Measurements from ENCODE around the gene PRDM16.
A peak's percentile ranks its signal among the peaks of the same experiment; 100 is the strongest.

The PRDM16 gene

GRCh38 chr1:3402258-3403010, 333.4 kb downstream of the PRDM16 start:
- no peak for DNase-seq
- in situ Hi-C loops (cut with HindIII; ENCODE audit: low pct_ligation_motif_present, low pct_unique_long_range_greater_than_20kb, low sequenced_read_pairs): no loop called here

- in situ Hi-C loops (cut with HindIII; ENCODE audit: low pct_ligation_motif_present, low pct_unique_long_range_greater_than_20kb, low sequenced_read_pairs): no loop called here
- no peak for DNase-seq
Observed at GRCh38 chr1:3403011-3403345, 334.0 kb downstream of the PRDM16 start.

- no peak for DNase-seq
- in situ Hi-C loops (cut with HindIII; ENCODE audit: low pct_ligation_motif_present, low pct_unique_long_range_greater_than_20kb, low sequenced_read_pairs): no loop called here
Observed at GRCh38 chr1:3403388-3404231, 334.6 kb downstream of the PRDM16 start.

GRCh38 chr1:3404301-3404700, 335.3 kb downstream of the PRDM16 start:
- in situ Hi-C loops (cut with HindIII; ENCODE audit: low pct_ligation_motif_present, low pct_unique_long_range_greater_than_20kb, low sequenced_read_pairs): no loop called here
- DNase-seq: no peak

- in situ Hi-C loops (cut with HindIII; ENCODE audit: low pct_ligation_motif_present, low pct_unique_long_range_greater_than_20kb, low sequenced_read_pairs): no loop called here
Observed at GRCh38 chr1:3404801-3405200, 335.8 kb downstream of the PRDM16 start.

GRCh38 chr1:3405491-3405890, 336.5 kb downstream of the PRDM16 start:
- DNase-seq: no peak
- in situ Hi-C loops (cut with HindIII; ENCODE audit: low pct_ligation_motif_present, low pct_unique_long_range_greater_than_20kb, low sequenced_read_pairs): no loop called here

More at GRCh38 chr1:3404801-3405200, 335.8 kb downstream of the PRDM16 start:
- DNase-seq: no peak

GRCh38 chr1:3405974-3406867, 337.2 kb downstream of the PRDM16 start:
- no peak for DNase-seq
- in situ Hi-C loops (cut with HindIII; ENCODE audit: low pct_ligation_motif_present, low pct_unique_long_range_greater_than_20kb, low sequenced_read_pairs): no loop called here

GRCh38 chr1:3407021-3407420, 338.0 kb downstream of the PRDM16 start:
- no peak for DNase-seq
- in situ Hi-C loops (cut with HindIII; ENCODE audit: low pct_ligation_motif_present, low pct_unique_long_range_greater_than_20kb, low sequenced_read_pairs): no loop called here

- no peak for DNase-seq
- in situ Hi-C loops (cut with HindIII; ENCODE audit: low pct_ligation_motif_present, low pct_unique_long_range_greater_than_20kb, low sequenced_read_pairs): no loop called here
Observed at GRCh38 chr1:3408751-3409266, 339.8 kb downstream of the PRDM16 start.

- in situ Hi-C loops (cut with HindIII; ENCODE audit: low pct_ligation_motif_present, low pct_unique_long_range_greater_than_20kb, low sequenced_read_pairs): no loop called here
- DNase-seq: no peak
Observed at GRCh38 chr1:3409366-3410141, 340.6 kb downstream of the PRDM16 start.

GRCh38 chr1:3410142-3410925, 341.3 kb downstream of the PRDM16 start:
- in situ Hi-C loops (cut with HindIII; ENCODE audit: low pct_ligation_motif_present, low pct_unique_long_range_greater_than_20kb, low sequenced_read_pairs): no loop called here

GRCh38 chr1:3411806-3412205, 342.8 kb downstream of the PRDM16 start:
- DNase-seq: no peak

More at GRCh38 chr1:3410142-3410925, 341.3 kb downstream of the PRDM16 start:
- peak; percentile 59 for DNase-seq

GRCh38 chr1:3412376-3412775, 343.4 kb downstream of the PRDM16 start:
- DNase-seq: no peak
- in situ Hi-C loops (cut with HindIII; ENCODE audit: low pct_ligation_motif_present, low pct_unique_long_range_greater_than_20kb, low sequenced_read_pairs): no loop called here

More at GRCh38 chr1:3411806-3412205, 342.8 kb downstream of the PRDM16 start:
- in situ Hi-C loops (cut with HindIII; ENCODE audit: low pct_ligation_motif_present, low pct_unique_long_range_greater_than_20kb, low sequenced_read_pairs): no loop called here

- no peak for DNase-seq
- in situ Hi-C loops (cut with HindIII; ENCODE audit: low pct_ligation_motif_present, low pct_unique_long_range_greater_than_20kb, low sequenced_read_pairs): no loop called here
Observed at GRCh38 chr1:3413975-3414710, 345.1 kb downstream of the PRDM16 start.

- in situ Hi-C loops (cut with HindIII; ENCODE audit: low pct_ligation_motif_present, low pct_unique_long_range_greater_than_20kb, low sequenced_read_pairs): no loop called here
- no peak for DNase-seq
Observed at GRCh38 chr1:3415260-3416090, 346.5 kb downstream of the PRDM16 start.

Measured in ACHN (cell line).